GM20000 (cell line): ENCODE measurements around the gene SHANK2.

Experiments used
- DNase-seq: peaks from one replicate; pipeline ENCODE4 v3.0.0; 2012; ENCODE audit warnings: low spot score
- TF ChIP-seq, protein P1 (sequence below): IDR thresholded peaks from 2 replicates; pipeline ENCODE4 v1.5.1; 2012; ENCODE audit warnings: mild to moderate bottlenecking, control low read depth; ENCODE audit errors: extremely low read depth, missing control alignments

The SHANK2 gene

DNA sequence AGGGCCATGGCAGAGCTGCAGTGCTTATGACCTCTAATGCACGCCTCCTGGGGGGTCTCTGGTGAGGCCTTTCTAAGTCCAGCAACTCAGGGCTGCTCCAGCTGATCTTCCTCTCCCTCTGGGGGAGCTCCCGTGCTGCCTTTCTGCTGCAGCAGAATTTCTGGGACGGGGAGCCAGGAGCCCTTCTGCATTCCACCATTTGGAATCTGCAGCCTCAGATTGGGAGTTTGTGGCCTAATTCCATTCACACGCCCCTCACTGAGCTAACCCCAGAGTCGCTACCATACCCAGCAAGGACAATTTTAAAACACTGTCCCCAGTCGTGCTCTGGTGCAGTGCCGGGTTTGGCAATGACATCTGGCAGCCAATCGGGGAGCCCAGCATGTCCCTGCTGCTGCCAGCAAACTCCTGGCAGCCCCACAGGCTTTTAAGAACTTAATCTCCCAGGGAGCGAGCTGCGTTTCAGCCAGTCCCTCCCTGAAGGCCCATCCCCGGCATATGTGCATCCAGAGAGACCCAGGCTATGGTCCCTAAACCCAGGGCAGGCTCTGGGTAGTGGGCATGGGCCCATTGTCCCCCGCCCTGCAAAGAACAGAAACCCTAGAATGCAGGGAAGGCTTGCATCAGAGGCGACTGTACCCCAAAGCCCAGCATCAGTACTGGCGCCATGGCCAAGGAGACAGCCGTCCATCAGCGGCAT is 4.7 kb downstream of the SHANK2 start:
- no peak for DNase-seq
- TF ChIP-seq, protein P1, sequence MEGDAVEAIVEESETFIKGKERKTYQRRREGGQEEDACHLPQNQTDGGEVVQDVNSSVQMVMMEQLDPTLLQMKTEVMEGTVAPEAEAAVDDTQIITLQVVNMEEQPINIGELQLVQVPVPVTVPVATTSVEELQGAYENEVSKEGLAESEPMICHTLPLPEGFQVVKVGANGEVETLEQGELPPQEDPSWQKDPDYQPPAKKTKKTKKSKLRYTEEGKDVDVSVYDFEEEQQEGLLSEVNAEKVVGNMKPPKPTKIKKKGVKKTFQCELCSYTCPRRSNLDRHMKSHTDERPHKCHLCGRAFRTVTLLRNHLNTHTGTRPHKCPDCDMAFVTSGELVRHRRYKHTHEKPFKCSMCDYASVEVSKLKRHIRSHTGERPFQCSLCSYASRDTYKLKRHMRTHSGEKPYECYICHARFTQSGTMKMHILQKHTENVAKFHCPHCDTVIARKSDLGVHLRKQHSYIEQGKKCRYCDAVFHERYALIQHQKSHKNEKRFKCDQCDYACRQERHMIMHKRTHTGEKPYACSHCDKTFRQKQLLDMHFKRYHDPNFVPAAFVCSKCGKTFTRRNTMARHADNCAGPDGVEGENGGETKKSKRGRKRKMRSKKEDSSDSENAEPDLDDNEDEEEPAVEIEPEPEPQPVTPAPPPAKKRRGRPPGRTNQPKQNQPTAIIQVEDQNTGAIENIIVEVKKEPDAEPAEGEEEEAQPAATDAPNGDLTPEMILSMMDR: no peak

DNA sequence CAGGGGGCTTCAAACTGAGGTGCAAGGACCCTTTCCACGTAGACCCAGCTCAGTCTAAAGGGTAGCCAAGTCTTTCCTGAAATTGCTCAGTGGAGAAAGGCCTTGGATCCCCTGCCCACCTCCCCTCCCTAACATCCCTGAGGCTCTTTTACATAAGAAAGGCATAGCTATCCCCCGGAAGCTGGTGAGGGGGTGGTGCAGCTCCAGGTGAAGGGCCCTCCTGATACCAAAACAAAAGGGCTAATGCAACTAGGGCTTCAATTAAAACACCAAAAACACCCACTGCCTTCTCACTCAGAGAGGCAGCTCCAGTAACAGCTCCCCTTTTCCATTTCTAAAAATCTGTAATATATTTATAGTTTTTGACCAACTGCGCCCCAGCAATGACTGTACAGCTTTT is 5.8 kb downstream of the SHANK2 start:
- TF ChIP-seq, protein P1: no peak
- DNase-seq: no peak

DNA sequence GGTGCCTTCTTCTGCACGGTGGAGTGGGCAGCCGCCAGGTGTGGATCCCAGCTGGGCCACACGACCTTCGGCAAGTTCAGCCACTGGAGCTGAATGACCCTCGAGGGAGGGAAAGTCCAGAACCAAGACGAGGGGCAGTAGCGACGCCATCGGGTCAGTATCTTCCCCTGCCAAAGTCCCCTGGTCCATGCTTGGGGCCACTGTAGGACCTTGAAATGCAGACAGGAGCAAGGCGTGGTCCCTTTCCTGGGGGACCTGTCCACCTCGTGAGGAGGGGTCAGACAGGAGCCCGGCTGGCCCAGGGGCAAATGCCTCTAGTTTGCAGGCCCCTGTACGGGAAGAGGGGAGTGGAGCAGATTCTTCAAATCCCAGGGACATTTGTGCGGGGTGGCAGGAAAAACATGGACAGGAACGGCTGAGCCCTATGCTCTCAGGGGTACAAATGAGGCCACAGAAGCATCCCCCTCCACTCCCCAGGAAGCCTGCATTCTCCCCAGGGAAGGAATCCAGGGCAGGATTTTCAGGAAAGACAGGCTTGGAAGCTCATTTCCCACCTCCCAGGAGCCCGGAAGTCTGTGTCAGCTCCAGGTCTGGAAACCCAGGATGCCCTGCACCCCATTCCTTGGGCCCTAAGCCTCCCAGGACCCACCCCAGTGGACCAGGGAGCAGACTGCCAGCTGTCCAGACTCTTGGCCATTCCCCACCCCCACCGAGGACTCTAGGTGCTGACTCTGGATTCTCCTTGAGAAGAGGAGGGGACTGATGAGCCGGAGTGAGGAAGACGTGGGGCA is 6.6 kb downstream of the SHANK2 start:
- DNase-seq: no peak
- TF ChIP-seq, protein P1: no peak

DNA sequence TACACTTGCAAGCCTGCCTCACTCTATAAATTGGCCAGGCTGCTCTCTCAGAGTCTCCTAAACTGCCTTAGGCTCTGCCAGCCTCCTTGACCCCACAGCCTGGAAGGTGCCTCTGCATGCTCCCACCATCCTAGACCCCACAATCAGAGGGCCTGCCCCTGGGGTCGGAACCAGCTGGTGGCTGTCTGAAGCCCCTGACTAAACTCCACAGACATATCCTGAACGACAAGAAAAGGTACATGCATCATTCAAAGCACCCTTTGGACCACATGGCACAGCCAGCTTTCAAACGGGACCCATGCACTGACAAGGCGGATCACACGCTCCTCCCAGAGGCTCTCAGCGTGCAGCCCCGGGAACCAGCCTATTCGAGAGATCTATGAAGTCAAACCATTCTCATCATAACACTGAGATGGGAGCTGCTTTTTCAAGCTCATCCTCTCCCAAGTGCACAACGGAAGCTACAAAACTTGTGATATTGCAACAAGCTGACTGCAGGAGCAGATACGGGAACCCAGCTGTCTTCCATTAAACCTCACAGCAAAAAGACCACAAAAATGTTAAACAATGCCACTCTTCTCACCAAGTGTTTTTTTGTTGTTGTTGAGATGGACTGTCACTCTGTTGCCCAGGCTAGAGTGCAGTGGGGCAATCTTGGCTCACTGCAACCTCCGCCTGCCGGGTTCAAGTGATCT is 8.1 kb downstream of the SHANK2 start:
- DNase-seq: no peak
- TF ChIP-seq, protein P1: no peak

DNA sequence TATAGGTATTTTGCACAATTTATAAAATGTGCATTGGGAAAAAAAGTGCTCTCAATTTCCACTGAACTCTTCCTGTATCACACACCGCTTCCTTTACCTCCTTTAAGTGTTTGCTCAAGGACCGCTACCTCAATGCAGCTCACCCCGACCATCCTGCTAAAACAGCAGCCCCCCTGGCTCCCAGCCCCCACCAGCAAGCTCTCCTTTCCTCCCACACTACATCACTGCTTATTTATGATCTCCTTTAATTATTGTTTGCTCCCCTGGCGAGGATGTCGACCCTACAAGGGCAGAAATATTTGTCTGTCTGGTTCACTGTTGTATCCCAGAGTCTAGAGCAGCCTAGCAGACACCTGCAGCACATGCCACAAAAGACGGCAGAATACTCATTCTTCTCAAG is 10.0 kb downstream of the SHANK2 start:
- DNase-seq: no peak
- TF ChIP-seq, protein P1: no peak

DNA sequence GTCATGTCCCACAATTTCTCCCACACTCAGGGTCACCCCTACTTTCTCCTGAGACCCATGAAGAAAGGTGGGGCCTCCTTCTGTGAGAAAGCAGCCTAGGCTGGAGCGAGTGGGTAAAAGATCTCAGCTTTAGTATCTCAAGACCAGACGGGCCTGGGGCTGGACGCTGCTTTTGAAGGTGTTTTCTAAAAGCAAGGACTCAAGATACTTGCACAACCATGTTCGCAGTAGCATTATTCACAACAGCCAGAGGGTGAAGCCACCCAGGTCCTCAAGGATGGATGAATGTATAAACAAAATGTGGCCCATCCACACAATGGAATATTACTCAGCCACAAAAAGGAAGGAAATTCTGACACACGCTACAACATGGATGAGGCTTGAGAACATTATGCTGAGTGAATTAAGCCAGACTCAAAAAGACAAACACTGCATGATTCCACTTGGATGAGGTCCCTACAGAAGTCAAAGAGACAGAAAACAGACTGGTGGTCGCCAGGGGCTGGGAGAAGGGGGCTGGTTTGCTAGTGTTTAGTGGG is 10.6 kb downstream of the SHANK2 start:
- no peak for DNase-seq
- TF ChIP-seq, protein P1: no peak
